Epithelial cell of esophagus (primary cell): ENCODE results near the gene GABPB2.
A peak's percentile ranks its signal among the peaks of the same experiment; 100 is the strongest.

ENCODE experiments used
- DNase-seq: peaks from one replicate; pipeline ENCODE4 v3.0.0; 2010; ENCODE audit warnings: low read depth
- H3K4me3 ChIP-seq: 2 replicates; pipeline ENCODE4 v1.5.1; 2011; ENCODE audit warnings: mild to moderate bottlenecking, low read length, control low read depth
- TF ChIP-seq, protein P1 (sequence below): IDR thresholded peaks from 2 replicates; pipeline ENCODE4 v1.5.1; 2011; ENCODE audit warnings: low read depth, mild to moderate bottlenecking, low read length, control low read depth, inconsistent platforms; ENCODE audit not compliant: insufficient read depth; ENCODE audit errors: missing control alignments

Gene GABPB2

DNA sequence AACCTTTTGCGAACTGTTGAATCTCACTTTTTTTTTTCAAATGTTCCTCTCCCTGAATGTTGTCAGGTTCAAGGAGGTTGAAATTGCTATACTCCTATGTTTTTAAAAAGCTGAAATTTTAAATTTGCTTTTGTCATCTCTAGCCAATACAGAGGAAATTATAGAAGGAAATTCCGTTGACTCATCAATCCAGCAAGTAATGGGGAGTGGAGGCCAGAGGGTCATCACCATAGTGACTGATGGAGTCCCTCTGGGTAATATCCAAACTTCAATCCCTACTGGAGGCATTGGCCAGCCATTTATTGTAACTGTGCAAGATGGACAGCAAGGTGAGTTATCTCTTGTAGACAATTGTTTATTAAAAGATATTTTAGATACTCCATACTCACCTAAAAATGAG is 36.3 kb downstream of the GABPB2 start:
- TF ChIP-seq, protein P1, sequence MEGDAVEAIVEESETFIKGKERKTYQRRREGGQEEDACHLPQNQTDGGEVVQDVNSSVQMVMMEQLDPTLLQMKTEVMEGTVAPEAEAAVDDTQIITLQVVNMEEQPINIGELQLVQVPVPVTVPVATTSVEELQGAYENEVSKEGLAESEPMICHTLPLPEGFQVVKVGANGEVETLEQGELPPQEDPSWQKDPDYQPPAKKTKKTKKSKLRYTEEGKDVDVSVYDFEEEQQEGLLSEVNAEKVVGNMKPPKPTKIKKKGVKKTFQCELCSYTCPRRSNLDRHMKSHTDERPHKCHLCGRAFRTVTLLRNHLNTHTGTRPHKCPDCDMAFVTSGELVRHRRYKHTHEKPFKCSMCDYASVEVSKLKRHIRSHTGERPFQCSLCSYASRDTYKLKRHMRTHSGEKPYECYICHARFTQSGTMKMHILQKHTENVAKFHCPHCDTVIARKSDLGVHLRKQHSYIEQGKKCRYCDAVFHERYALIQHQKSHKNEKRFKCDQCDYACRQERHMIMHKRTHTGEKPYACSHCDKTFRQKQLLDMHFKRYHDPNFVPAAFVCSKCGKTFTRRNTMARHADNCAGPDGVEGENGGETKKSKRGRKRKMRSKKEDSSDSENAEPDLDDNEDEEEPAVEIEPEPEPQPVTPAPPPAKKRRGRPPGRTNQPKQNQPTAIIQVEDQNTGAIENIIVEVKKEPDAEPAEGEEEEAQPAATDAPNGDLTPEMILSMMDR = no peak
- H3K4me3 ChIP-seq = no peak overlapping the region
- peak; percentile 41 for DNase-seq

DNA sequence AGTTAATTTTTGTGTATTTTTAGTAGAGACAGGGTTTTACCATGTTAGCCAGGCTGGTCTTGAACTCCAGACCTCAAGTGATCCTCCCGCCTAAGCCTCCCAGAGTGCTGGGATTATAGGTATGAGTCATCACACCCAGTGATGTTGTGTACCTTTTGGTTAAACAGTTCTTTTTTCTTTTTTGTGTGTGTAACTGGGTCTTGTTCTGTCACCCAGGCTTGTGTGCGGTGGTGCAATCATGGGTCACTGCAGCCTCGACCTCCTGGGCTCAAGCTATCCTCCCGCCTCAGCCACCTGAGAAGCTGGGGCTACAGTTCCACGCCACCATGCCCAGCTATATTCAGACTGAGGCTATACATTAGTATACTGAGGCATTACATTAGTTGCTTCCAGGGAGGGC is 37.8 kb downstream of the GABPB2 start:
- no peak overlapping the region for H3K4me3 ChIP-seq
- TF ChIP-seq, protein P1 = no peak
- no peak for DNase-seq

DNA sequence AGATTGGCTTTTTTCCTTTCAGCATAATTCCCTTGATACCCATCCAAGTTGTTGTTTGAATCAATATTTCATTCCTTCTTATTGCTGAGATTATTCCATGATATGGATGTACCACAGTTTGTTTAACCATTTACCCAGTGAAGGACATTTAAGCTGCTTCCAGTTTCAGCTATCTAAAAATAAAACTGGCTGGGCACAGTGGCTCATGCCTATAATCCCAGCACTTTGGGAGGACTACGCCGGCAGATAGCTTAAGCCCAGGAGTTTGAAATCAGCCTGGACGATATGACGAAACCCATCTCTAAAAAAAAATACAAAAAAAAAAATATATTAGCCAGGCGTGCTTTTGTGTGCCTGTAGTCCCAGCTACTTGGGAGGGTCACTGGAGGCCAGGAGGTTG is 43.3 kb downstream of the GABPB2 start:
- H3K4me3 ChIP-seq = no peak overlapping the region
- no peak for DNase-seq
- TF ChIP-seq, protein P1 = no peak

DNA sequence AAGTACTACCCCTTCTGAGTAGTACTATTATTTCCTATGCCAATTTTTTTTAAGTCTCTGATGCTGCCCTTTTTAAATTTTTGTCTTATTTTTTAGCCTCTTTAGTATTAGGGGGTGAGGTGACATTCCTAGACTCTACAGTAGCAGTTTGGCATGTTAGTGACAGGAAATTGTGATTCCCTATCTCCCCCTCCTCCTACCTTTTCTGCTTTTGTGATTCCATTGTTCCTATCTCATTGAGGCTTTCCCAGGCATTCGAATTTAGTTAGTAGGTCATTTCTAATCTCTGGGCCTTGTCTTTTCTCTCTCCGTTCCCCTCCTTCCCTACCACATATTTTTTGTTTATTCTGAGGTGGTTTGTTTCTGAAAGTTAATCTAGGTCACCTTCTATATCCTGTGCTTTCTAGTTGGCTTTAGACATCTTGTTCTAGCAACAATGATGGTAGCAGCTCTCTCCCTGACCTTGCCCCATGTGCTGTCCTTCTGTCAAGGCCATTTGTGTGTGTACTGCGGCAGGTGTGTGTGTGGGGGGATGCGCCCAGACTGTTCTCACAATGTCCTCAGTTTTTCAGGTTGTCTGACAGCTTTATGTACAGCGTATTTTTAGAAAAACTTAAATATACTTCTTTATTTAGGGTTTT is 54.3 kb downstream of the GABPB2 start:
- no peak for DNase-seq
- TF ChIP-seq, protein P1 = no peak
- no peak overlapping the region for H3K4me3 ChIP-seq

DNA sequence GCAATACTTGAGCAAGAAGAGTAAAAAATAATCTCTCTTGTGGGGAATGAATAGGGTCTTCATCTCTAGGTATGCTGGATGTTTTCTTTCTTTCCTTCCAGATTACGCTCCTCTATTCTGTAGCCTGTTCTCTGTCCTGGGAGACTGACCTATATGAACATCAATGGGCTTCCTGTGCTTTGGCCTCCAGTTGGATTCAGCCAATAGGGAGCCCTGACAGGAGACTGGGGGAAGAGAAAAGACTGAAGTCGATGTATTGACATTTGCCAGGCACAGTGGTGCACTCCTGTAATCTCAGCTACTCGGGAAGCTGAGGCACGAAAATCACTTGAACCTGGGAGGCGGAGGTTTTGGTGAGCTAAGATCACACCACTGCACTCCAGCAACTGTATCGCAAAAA is 58.2 kb downstream of the GABPB2 start:
- TF ChIP-seq, protein P1 = no peak

DNA sequence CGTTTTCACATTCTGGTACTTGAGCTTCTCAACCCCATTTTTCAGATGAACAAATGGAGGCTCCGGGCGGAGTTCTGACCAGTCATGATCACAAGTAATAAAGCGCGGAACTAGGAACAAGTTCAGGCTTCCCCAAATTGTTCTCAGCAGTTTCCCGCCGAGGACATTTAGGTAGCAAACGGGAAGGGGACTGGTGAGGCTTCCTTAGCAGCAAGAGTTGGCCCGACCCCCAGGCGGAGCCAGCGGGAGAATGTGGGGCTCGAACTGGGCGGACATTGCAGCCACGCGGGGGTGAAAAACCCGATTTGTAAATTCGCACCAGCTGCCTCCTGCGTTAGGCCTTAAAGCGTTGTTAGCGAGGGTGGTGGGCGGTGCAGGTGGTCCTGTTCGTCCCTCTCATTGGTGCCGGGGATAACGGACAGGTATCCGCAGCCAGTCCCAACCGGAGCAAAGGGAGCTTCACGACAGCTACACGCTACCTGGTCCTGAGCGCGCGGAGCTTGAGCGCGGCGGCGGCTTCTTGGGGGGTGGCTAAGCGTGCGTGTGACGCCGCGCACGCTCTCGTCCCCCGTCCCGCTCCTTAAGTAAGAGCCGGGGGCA is 60.5 kb downstream of the GABPB2 start:
- TF ChIP-seq, protein P1 = no peak
- DNase-seq = peak; percentile 95
- H3K4me3 ChIP-seq = peak overlapping the region; percentile 49

More for the DNA sequence above, 58.2 kb downstream of the GABPB2 start:
- DNase-seq = no peak
- no peak overlapping the region for H3K4me3 ChIP-seq
